Prostate gland (tissue), 2 donors: ENCODE measurements around the gene ASCL1.

Experiments
- POLR2A ChIP-seq: fragments of 450-650 bp; IDR thresholded peaks from one replicate; pipeline ENCODE4 v1.6.1; 2016; ENCODE audit warnings: antibody characterized with exemption, mild to moderate bottlenecking
- POLR2AphosphoS5 ChIP-seq: sonication (generic); formaldehyde crosslinking; IDR thresholded peaks from one replicate; pipeline ENCODE4 v1.6.1; 2017; ENCODE audit warnings: antibody characterized with exemption
- TF ChIP-seq, protein P1 (sequence below), 4 experiments: fragments of 200-600 bp in 2 of 4; fragments of 450-650 bp in 2 of 4; sonication (generic) in 2 of 4; IDR thresholded peaks; 1 replicate in 3 of 4; 2 replicates in 1 of 4; pipeline ENCODE4 v1.5.1; 2016 to 2019; ENCODE audit warnings: antibody characterized with exemption in 4 of 4, mild to moderate bottlenecking in 2 of 4, moderate library complexity in 2 of 4

DNA sequence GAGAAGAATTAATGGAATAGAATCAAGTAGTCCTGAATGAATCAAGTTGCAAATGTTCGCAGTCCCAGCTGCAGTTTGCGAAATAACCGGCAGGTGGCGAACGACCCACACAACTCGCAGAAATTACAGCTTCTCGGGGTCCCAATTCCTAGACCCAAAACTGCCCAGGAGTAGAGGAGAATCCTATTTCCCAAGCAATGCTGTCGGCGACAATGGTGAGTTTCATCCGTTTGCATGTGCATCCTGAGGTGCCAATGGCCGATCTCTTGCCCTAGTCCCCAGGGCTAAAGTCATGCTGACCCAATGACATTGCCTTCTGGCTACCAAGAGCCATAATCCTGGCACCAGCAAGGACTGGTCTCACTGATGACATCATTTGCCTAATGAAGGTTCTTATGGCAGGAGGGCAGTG, 8.5 kb upstream of the ASCL1 start:
- TF ChIP-seq, protein P1, sequence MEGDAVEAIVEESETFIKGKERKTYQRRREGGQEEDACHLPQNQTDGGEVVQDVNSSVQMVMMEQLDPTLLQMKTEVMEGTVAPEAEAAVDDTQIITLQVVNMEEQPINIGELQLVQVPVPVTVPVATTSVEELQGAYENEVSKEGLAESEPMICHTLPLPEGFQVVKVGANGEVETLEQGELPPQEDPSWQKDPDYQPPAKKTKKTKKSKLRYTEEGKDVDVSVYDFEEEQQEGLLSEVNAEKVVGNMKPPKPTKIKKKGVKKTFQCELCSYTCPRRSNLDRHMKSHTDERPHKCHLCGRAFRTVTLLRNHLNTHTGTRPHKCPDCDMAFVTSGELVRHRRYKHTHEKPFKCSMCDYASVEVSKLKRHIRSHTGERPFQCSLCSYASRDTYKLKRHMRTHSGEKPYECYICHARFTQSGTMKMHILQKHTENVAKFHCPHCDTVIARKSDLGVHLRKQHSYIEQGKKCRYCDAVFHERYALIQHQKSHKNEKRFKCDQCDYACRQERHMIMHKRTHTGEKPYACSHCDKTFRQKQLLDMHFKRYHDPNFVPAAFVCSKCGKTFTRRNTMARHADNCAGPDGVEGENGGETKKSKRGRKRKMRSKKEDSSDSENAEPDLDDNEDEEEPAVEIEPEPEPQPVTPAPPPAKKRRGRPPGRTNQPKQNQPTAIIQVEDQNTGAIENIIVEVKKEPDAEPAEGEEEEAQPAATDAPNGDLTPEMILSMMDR (IDR thresholded peaks at IDR 0.05): peak; percentile 63 to 78 (median 66)
- TF ChIP-seq POLR2A: no peak
- no peak for TF ChIP-seq POLR2AphosphoS5
